GM12878 (cell line): ENCODE data around the gene CDON. TPM values are rescaled to one million over a fixed set of nuclear protein-coding genes. Genes with fewer than 3 reads are reported as not detected.

Experiments used
- ATAC-seq: fragments of 200-7000 bp; cut with Tn5 transposase; 3 replicates; pipeline ENCODE4 v1.9.1; 2020; ENCODE audit warnings: mild to moderate bottlenecking, moderate library complexity
- BruUV-seq: library from RNA; stranded (reverse); fragments of 400-500 nt; replicated peaks from 2 replicates; lab custom pipeline; 2021; lab: Mats Ljungman, UMichigan
- CTCF ChIA-PET: fragments of 300-600 bp; sonication (Branson Sonifier 250); formaldehyde crosslinking; extraction: SDS; loops from one replicate; lab custom pipeline; 2021; ENCODE audit warnings: inconsistent platforms; lab: Yijun Ruan, JAX
- POLR2A ChIA-PET: fragments of 350-600 bp; formaldehyde crosslinking; extraction: SDS; loops from one replicate; lab custom pipeline; 2021; ENCODE audit warnings: inconsistent platforms; lab: Charles Lee
- RAD21 ChIA-PET: fragments of 300-600 bp; sonication (Branson Sonifier 250); formaldehyde crosslinking; loops from one replicate; lab custom pipeline; 2023; ENCODE audit warnings: antibody characterized with exemption; ENCODE audit not compliant: unreplicated experiment; lab: Charles Lee
- SMC1A ChIA-PET: fragments of 300-600 bp; sonication (Branson Sonifier 250); formaldehyde crosslinking; loops from one replicate; lab custom pipeline; 2023; ENCODE audit not compliant: unreplicated experiment, uncharacterized antibody; lab: Charles Lee
- DNase-seq: peaks from one replicate; pipeline ENCODE4 v3.0.0-alpha.2; 2011; ENCODE audit warnings: low read depth, low spot score
- FAIRE-seq: peaks from 3 replicates; lab custom pipeline; 2011; peaks lifted over from hg19 to GRCh38; lab: Jason Lieb, UNC
- H2AFZ ChIP-seq: 2 replicates; pipeline ENCODE4 v1.6.0; 2011; ENCODE audit warnings: low read depth, low read length, control low read depth; ENCODE audit not compliant: control insufficient read depth
- H3K27ac ChIP-seq: 2 replicates; pipeline ENCODE4 v1.5.1; 2011; ENCODE audit warnings: control low read depth; ENCODE audit not compliant: control insufficient read depth, insufficient read depth
- H3K27me3 ChIP-seq, 2 experiments: replicated peaks in 1 of 2; 2 replicates each; pipeline versions ENCODE4 v1.6.0 to v1.6.1; 2011; ENCODE audit warnings: low read length in 1 of 2; ENCODE audit not compliant: control insufficient read depth in 2 of 2, insufficient read depth in 2 of 2
- H3K36me3 ChIP-seq, 2 experiments: 2 replicates each; pipeline ENCODE4 v1.5.1; 2011; ENCODE audit warnings: low read length in 1 of 2; ENCODE audit not compliant: control insufficient read depth in 2 of 2, insufficient read depth in 2 of 2
- H3K4me1 ChIP-seq: 2 replicates; pipeline ENCODE4 v1.6.1; 2011; ENCODE audit warnings: mild to moderate bottlenecking, low read length, moderate library complexity, mixed read lengths; ENCODE audit not compliant: control insufficient read depth, insufficient read depth
- H3K4me2 ChIP-seq: 2 replicates; pipeline ENCODE4 v1.6.0; 2011; ENCODE audit warnings: control low read depth; ENCODE audit not compliant: control insufficient read depth, insufficient read depth
- H3K4me3 ChIP-seq: fragments of 200-600 bp; sonication (generic); 2 replicates; pipeline ENCODE4 v1.5.1; 2016
- H3K79me2 ChIP-seq: 2 replicates; pipeline ENCODE4 v1.6.0; 2011; ENCODE audit warnings: low read length; ENCODE audit not compliant: control insufficient read depth, insufficient read depth
- H3K9ac ChIP-seq: 2 replicates; pipeline ENCODE4 v1.8.0; 2011; ENCODE audit warnings: low read length, control low read depth, mixed read lengths; ENCODE audit not compliant: control insufficient read depth, insufficient read depth
- H3K9me3 ChIP-seq: replicated peaks from 3 replicates; pipeline ENCODE4 v1.5.1; 2011; ENCODE audit warnings: mild to moderate bottlenecking, low read length; ENCODE audit not compliant: control insufficient read depth, insufficient read depth
- H4K20me1 ChIP-seq: 2 replicates; pipeline ENCODE4 v1.6.0; 2011; ENCODE audit not compliant: control insufficient read depth, insufficient read depth
- ASH2L ChIP-seq: fragments of 300-600, 200-600 bp; sonication (generic); IDR thresholded peaks from 2 replicates; pipeline ENCODE4 v1.6.1; 2017; ENCODE audit warnings: low read depth, mild to moderate bottlenecking, borderline replicate concordance
- E2F4 ChIP-seq: IDR thresholded peaks from 2 replicates; pipeline ENCODE4 v1.6.1; 2012; ENCODE audit warnings: low read depth, low read length, improper control_type of control experiment
- ESRRA ChIP-seq: IDR thresholded peaks from 2 replicates; pipeline ENCODE4 v1.6.1; 2012; ENCODE audit warnings: mild to moderate bottlenecking, low read length, improper control_type of control experiment
- ETV6 ChIP-seq, 2 experiments: fragments of 450-650 bp in 1 of 2; IDR thresholded peaks in 1 of 2; conservative IDR thresholded peaks in 1 of 2; 2 replicates each; pipeline ENCODE4 v1.6.1; 2014; ENCODE audit warnings: antibody characterized with exemption in 1 of 2, borderline replicate concordance in 1 of 2, low read depth in 1 of 2, mild to moderate bottlenecking in 1 of 2, moderate library complexity in 1 of 2
- GABPA ChIP-seq: IDR thresholded peaks from 2 replicates; pipeline ENCODE4 v1.6.1; 2014; ENCODE audit warnings: antibody characterized with exemption, low read depth, mild to moderate bottlenecking, inconsistent platforms
- IKZF2 ChIP-seq, 2 experiments: fragments of 450-650 bp; IDR thresholded peaks; 2 replicates each; pipeline ENCODE4 v1.6.1; 2017; ENCODE audit warnings: mild to moderate bottlenecking in 2 of 2, moderate library complexity in 2 of 2
- KDM1A ChIP-seq: fragments of 200-600 bp; sonication (generic); IDR thresholded peaks from 2 replicates; pipeline ENCODE4 v1.6.1; 2016; ENCODE audit warnings: borderline replicate concordance
- RB1 ChIP-seq: fragments of 450-650 bp; formaldehyde crosslinking; IDR thresholded peaks from 2 replicates; pipeline ENCODE4 v1.6.1; 2017; ENCODE audit warnings: mild to moderate bottlenecking, borderline replicate concordance
- SIN3A ChIP-seq: IDR thresholded peaks from 2 replicates; pipeline ENCODE4 v1.6.1; 2012; ENCODE audit warnings: low read depth, low read length, improper control_type of control experiment
- ZBTB11 ChIP-seq: fragments of 450-650 bp; formaldehyde crosslinking; IDR thresholded peaks from 2 replicates; pipeline ENCODE4 v1.5.0; 2022; ENCODE audit warnings: mild to moderate bottlenecking, missing genetic modification characterization
- ZNF592 ChIP-seq: fragments of 450-650 bp; IDR thresholded peaks from 2 replicates; pipeline ENCODE4 v1.6.1; 2017; ENCODE audit warnings: mild to moderate bottlenecking, moderate library complexity
- ZSCAN29 ChIP-seq: fragments of 450-650 bp; IDR thresholded peaks from 2 replicates; pipeline ENCODE4 v1.6.1; 2017; ENCODE audit warnings: mild to moderate bottlenecking, moderate library complexity
- WGBS: methylation state at CpG from one replicate; pipeline ENCODE4 v1.1.6; 2016; ENCODE audit warnings: low lambda C conversion rate; ENCODE audit not compliant: insufficient replicate concordance, insufficient coverage; ENCODE audit errors: missing lambda C conversion rate; 5-methylcytosine and 5-hydroxymethylcytosine counted together
- in situ Hi-C: fragments of 300-500 bp; cut with MboI; formaldehyde crosslinking; loops from 9 replicates; pipeline ENCODE4 v1.14.3; 2018; ENCODE audit warnings: mixed read lengths
- intact Hi-C: fragments of 100-400 bp; cut with micrococcal nuclease; formaldehyde crosslinking; loops from one replicate; pipeline ENCODE4 v1.14.2; 2022; ENCODE audit not compliant: unreplicated experiment
- polyA plus RNA-seq, 11 experiments: library from polyadenylated mRNA; depleted of rRNA in 4 of 11; unstranded in 6 of 11; stranded (reverse) in 5 of 11; fragments of >200 nt; fragmentation: Nextera tagmentation in 4 of 11; fragmentation: Illumina TruSeq in 1 of 11; extraction: Ambion mirVana in 4 of 11; extraction: Trizol in 1 of 11; gene quantifications; 1 replicate in 1 of 11; 2 replicates in 10 of 11; pipeline versions ENCODE4 v1.2.1 to v1.2.3, GENCODE V29; 2011 to 2016; ENCODE audit warnings: inconsistent platforms in 2 of 11, missing spikeins in 2 of 11, low read depth in 1 of 11
- total RNA-seq, 4 experiments: library from RNA; depleted of rRNA in 3 of 4; stranded (reverse); fragments of >200 nt in 3 of 4; fragmentation: Illumina TruSeq in 1 of 4; extraction: Trizol in 1 of 4; gene quantifications; 2 replicates each; pipeline versions ENCODE4 v1.2.1 to v1.2.3, GENCODE V29; 2013 to 2021

Gene CDON
- total and polyA plus RNA-seq, 10 of the 15 experiments (the other 5 are each of a cell fraction or from before 2014, with no cell fraction given), result 0.07 to 4.2 (median 0.36) TPM

GRCh38 chr11:126002181-126002580 is 60.5 kb downstream of the CDON start (continued):
- TF ChIP-seq GABPA, result no peak
- TF ChIP-seq ZSCAN29, result no peak
- no peak for TF ChIP-seq E2F4
- TF ChIP-seq IKZF2 (IDR thresholded peaks at IDR 0.05), result no peak
- no peak for TF ChIP-seq ZBTB11 (CRISPR knock-in tag)
- TF ChIP-seq ASH2L, result no peak

- no peak overlapping the region for H3K4me3 ChIP-seq
- no peak for ATAC-seq
- WGBS, result 71% methylated on average over 6 of the region's 6 CpGs
- no TSS peak for BruUV-seq
- H3K36me3 ChIP-seq, result no peaks in the 10 kb centered on the region
- RAD21 ChIA-PET, result no interaction called here
- in situ Hi-C loops, result no loop called here
- no peak overlapping the region for H3K9ac ChIP-seq
- FAIRE-seq, result no peak
- H3K27me3 ChIP-seq, result no peaks in the 10 kb centered on the region
- peaks cover 8% of the 10 kb centered on the region; the same call in 1 of the 2 replicates for H3K4me1 ChIP-seq
- CTCF ChIA-PET, result interaction anchor here (1.3 kb wide), 1 partner anchor 11 kb away, joined by 3 read pairs; no protein-coding TSS in a partner anchor
- no peak overlapping the region for H3K4me2 ChIP-seq
- no peak overlapping the region for H3K27ac ChIP-seq
- intact Hi-C loops, result no loop called here
- no peaks in the 10 kb centered on the region for H3K9me3 ChIP-seq
- H2AFZ ChIP-seq, result no peak overlapping the region
- no peak for DNase-seq
- POLR2A ChIA-PET, result no interaction called here
- SMC1A ChIA-PET, result no interaction called here
- no peaks in the 10 kb centered on the region for H4K20me1 ChIP-seq
- H3K79me2 ChIP-seq, result no peaks in the 10 kb centered on the region
- TF ChIP-seq ZNF592 (no peak), KDM1A (no peak), ESRRA (no peak), ETV6 (conservative IDR thresholded peaks at IDR 0.05 in 1 of 2, IDR thresholded peaks at IDR 0.05 in 1 of 2; ENCODE audit: borderline replicate concordance in 1 of 2, low read depth in 1 of 2) (no peak), SIN3A (no peak), RB1 (no peak)
These were observed 63.3 kb downstream of the CDON start for GRCh38 chr11:125999234-125999880.
